Neural progenitor cell (in vitro differentiated cells): ENCODE data around the gene ALLC. TPM values are rescaled to one million over a fixed set of nuclear protein-coding genes. Genes with fewer than 3 reads are reported as not detected.

Experiments used
- DNase-seq: peaks from one replicate; pipeline ENCODE4 v3.0.0-alpha.2; 2016; ENCODE audit warnings: low spot score
- H2AFZ ChIP-seq: fragments of 200-600 bp; sonication (generic); replicated peaks from 2 replicates; pipeline ENCODE4 v1.6.1; 2016; ENCODE audit warnings: antibody characterized with exemption
- H3F3A ChIP-seq: fragments of 200-600 bp; sonication (generic); 2 replicates; pipeline ENCODE4 v1.6.1; 2016; ENCODE audit warnings: antibody characterized with exemption, low read depth
- H3K27ac ChIP-seq: fragments of 200-600 bp; sonication (generic); 2 replicates; pipeline ENCODE4 v1.5.1; 2016; ENCODE audit warnings: mild to moderate bottlenecking
- H3K27me3 ChIP-seq: fragments of 200-600 bp; sonication (generic); 2 replicates; pipeline ENCODE4 v1.6.1; 2016; ENCODE audit warnings: mild to moderate bottlenecking, moderate library complexity
- H3K36me3 ChIP-seq: fragments of 200-600 bp; sonication (generic); 2 replicates; pipeline ENCODE4 v1.5.1; 2016
- H3K4me1 ChIP-seq: fragments of 200-600 bp; sonication (generic); 2 replicates; pipeline ENCODE4 v1.6.1; 2016; ENCODE audit warnings: mixed run types
- H3K4me2 ChIP-seq: fragments of 200-600 bp; sonication (generic); 2 replicates; pipeline ENCODE4 v1.6.1; 2016
- H3K4me3 ChIP-seq: fragments of 200-600 bp; sonication (generic); 2 replicates; pipeline ENCODE4 v1.5.1; 2016
- H3K79me2 ChIP-seq: fragments of 200-600 bp; sonication (generic); 2 replicates; pipeline ENCODE4 v1.6.1; 2016; ENCODE audit warnings: low read depth
- H3K9ac ChIP-seq: fragments of 200-600 bp; sonication (generic); 2 replicates; pipeline ENCODE4 v1.6.1; 2016
- H3K9me3 ChIP-seq: fragments of 200-600 bp; sonication (generic); 2 replicates; pipeline ENCODE4 v1.5.1; 2016; ENCODE audit warnings: low read depth
- H4K20me1 ChIP-seq: fragments of 200-600 bp; sonication (generic); 2 replicates; pipeline ENCODE4 v1.6.1; 2016; ENCODE audit warnings: low read depth
- H3K27ac Mint-ChIP-seq: 3 replicates; pipeline ENCODE4 v1.8.0; 2021; ENCODE audit warnings: mixed read lengths
- H3K27me3 Mint-ChIP-seq: 2 replicates; pipeline ENCODE4 v1.8.0; 2022; ENCODE audit warnings: low read depth, mild to moderate bottlenecking, inconsistent platforms, moderate library complexity, mixed read lengths; ENCODE audit not compliant: insufficient read depth
- H3K36me3 Mint-ChIP-seq: 3 replicates; pipeline ENCODE4 v1.8.0; 2021; ENCODE audit warnings: mixed read lengths
- H3K4me1 Mint-ChIP-seq: 3 replicates; pipeline ENCODE4 v1.8.0; 2021; ENCODE audit warnings: mixed read lengths
- H3K4me3 Mint-ChIP-seq: 3 replicates; pipeline ENCODE4 v1.8.0; 2021; ENCODE audit warnings: mild to moderate bottlenecking, moderate library complexity, mixed read lengths
- H3K9me3 Mint-ChIP-seq: 3 replicates; pipeline ENCODE4 v1.8.0; 2020; ENCODE audit warnings: mixed read lengths
- CTCF ChIP-seq: fragments of 200-600 bp; sonication (generic); IDR thresholded peaks from 2 replicates; pipeline ENCODE4 v1.5.1; 2017; ENCODE audit warnings: antibody characterized with exemption, mild to moderate bottlenecking
- EZH2 ChIP-seq: fragments of 200-600 bp; sonication (generic); IDR thresholded peaks from 2 replicates; pipeline ENCODE4 v1.6.1; 2017; ENCODE audit warnings: antibody characterized with exemption, mild to moderate bottlenecking, moderate library complexity
- EZH2phosphoT487 ChIP-seq: fragments of 200-600 bp; sonication (generic); IDR thresholded peaks from 2 replicates; pipeline ENCODE4 v1.6.1; 2017; ENCODE audit warnings: antibody characterized with exemption
- total RNA-seq: library from RNA; depleted of rRNA; stranded (reverse); fragments of >200 nt; gene quantifications from 2 replicates; pipeline ENCODE4 v1.2.3, GENCODE V29; 2015; ENCODE audit warnings: low replicate concordance

ALLC gene
- total RNA-seq, 1 donor from 2014 or later, result not detected

GRCh38 chr2:3647246-3647645 is 10.8 kb upstream of the ALLC start:
- Histone ChIP-seq H3K79me2 (no peaks in the 10 kb centered on the region), H3K36me3 (no peaks in the 10 kb centered on the region), H3K27me3 (no peaks in the 10 kb centered on the region), H3K9ac (no peak overlapping the region), H3K4me1 (peaks cover 10% of the 10 kb centered on the region), H3K27ac (no peak overlapping the region), H3K4me2 (no peak overlapping the region), H3K9me3 (no peaks in the 10 kb centered on the region), H3F3A (peaks cover 12% of the 10 kb centered on the region), H3K4me3 (no peak overlapping the region), H4K20me1 (no peaks in the 10 kb centered on the region), H2AFZ (no peak overlapping the region)
- Mint-ChIP-seq H3K4me1 (peaks cover 21% of the 10 kb centered on the region), H3K36me3 (no peaks in the 10 kb centered on the region), H3K9me3 (peaks cover 1% of the 10 kb centered on the region), H3K27me3 (peaks cover 9% of the 10 kb centered on the region), H3K4me3 (peak overlapping the region; percentile 38), H3K27ac (no peak overlapping the region)
- TF ChIP-seq CTCF (no peak), EZH2phosphoT487 (no peak), EZH2 (no peak)
- DNase-seq, result no peak

GRCh38 chr2:3647831-3648651 is 10.0 kb upstream of the ALLC start:
- H3K27ac ChIP-seq, result no peak overlapping the region
- H3K9me3 Mint-ChIP-seq, result peaks cover 2% of the 10 kb centered on the region

GRCh38 chr2:3648652-3649177 is 9.3 kb upstream of the ALLC start:
- H3K9ac ChIP-seq, result no peak overlapping the region
- H4K20me1 ChIP-seq, result no peaks in the 10 kb centered on the region
- Mint-ChIP-seq H3K4me1 (peaks cover 31% of the 10 kb centered on the region), H3K9me3 (peaks cover 4% of the 10 kb centered on the region), H3K27me3 (peaks cover 10% of the 10 kb centered on the region), H3K4me3 (no peak overlapping the region), H3K27ac (peak overlapping the region; percentile 87), H3K36me3 (no peaks in the 10 kb centered on the region)
- H3F3A ChIP-seq, result peaks cover 13% of the 10 kb centered on the region
- TF ChIP-seq CTCF, result no peak
- no peak for TF ChIP-seq EZH2
- TF ChIP-seq EZH2phosphoT487, result no peak
- no peaks in the 10 kb centered on the region for H3K79me2 ChIP-seq
- DNase-seq, result no peak
- no peak overlapping the region for H3K4me3 ChIP-seq
- H3K9me3 ChIP-seq, result no peaks in the 10 kb centered on the region
- H3K4me1 ChIP-seq, result peaks cover 10% of the 10 kb centered on the region
- H3K27ac ChIP-seq, result no peak overlapping the region
- no peak overlapping the region for H2AFZ ChIP-seq
- H3K4me2 ChIP-seq, result no peak overlapping the region
- no peaks in the 10 kb centered on the region for H3K36me3 ChIP-seq
- H3K27me3 ChIP-seq, result no peaks in the 10 kb centered on the region

More at GRCh38 chr2:3647831-3648651, 10.0 kb upstream of the ALLC start:
- H3K36me3 Mint-ChIP-seq, result no peaks in the 10 kb centered on the region
- peaks cover 9% of the 10 kb centered on the region for H3K27me3 Mint-ChIP-seq
- H3K4me1 ChIP-seq, result peaks cover 10% of the 10 kb centered on the region
- peak overlapping the region; percentile 74 for H3K27ac Mint-ChIP-seq
- no peak for DNase-seq
- H3K4me3 ChIP-seq, result no peak overlapping the region
- peaks cover 13% of the 10 kb centered on the region for H3F3A ChIP-seq
- no peak for TF ChIP-seq CTCF
- no peak for TF ChIP-seq EZH2
- no peak for TF ChIP-seq EZH2phosphoT487
- no peaks in the 10 kb centered on the region for H3K9me3 ChIP-seq
- H3K36me3 ChIP-seq, result no peaks in the 10 kb centered on the region
- peaks cover 27% of the 10 kb centered on the region for H3K4me1 Mint-ChIP-seq
- no peak overlapping the region for H3K4me2 ChIP-seq
- no peak overlapping the region for H3K9ac ChIP-seq
- no peak overlapping the region for H2AFZ ChIP-seq
- H4K20me1 ChIP-seq, result no peaks in the 10 kb centered on the region
- H3K4me3 Mint-ChIP-seq, result no peak overlapping the region
- H3K79me2 ChIP-seq, result no peaks in the 10 kb centered on the region
- H3K27me3 ChIP-seq, result no peaks in the 10 kb centered on the region
